Liver (tissue), 9 donors: ENCODE measurements around the gene F13B. TPM values are rescaled to one million over a fixed set of nuclear protein-coding genes. Genes with fewer than 3 reads are reported as not detected.

Source experiments
- DNase-seq: peaks from one replicate; pipeline ENCODE4 v3.0.0-alpha.2; 2017; ENCODE audit warnings: low spot score
- H3K27ac ChIP-seq, 2 donors: one replicate each; pipeline ENCODE4 v1.7.0; 2013; ENCODE audit warnings: inconsistent platforms in 2 of 2, low read length in 2 of 2, control low read depth in 1 of 2, low read depth in 1 of 2, mild to moderate bottlenecking in 1 of 2
- H3K27me3 ChIP-seq, 4 donors: one replicate each; pipeline versions ENCODE4 v1.6.1 to v1.7.0; 2013; ENCODE audit warnings: low read length in 3 of 4, inconsistent platforms in 1 of 4, mild to moderate bottlenecking in 1 of 4, moderate library complexity in 1 of 4; ENCODE audit not compliant: control insufficient read depth in 4 of 4, insufficient read depth in 4 of 4
- H3K36me3 ChIP-seq, 4 donors: one replicate each; pipeline versions ENCODE4 v1.6.1 to v1.7.0; 2013; ENCODE audit warnings: low read length in 3 of 4, mild to moderate bottlenecking in 3 of 4, low read depth in 1 of 4, moderate library complexity in 1 of 4; ENCODE audit not compliant: control insufficient read depth in 4 of 4, insufficient read depth in 3 of 4
- H3K4me1 ChIP-seq, 4 donors: one replicate each; pipeline versions ENCODE4 v1.6.1 to v1.7.0; 2013; ENCODE audit warnings: low read length in 3 of 4, mild to moderate bottlenecking in 3 of 4, moderate library complexity in 1 of 4; ENCODE audit not compliant: control insufficient read depth in 4 of 4, insufficient read depth in 4 of 4
- H3K4me3 ChIP-seq, 3 donors: one replicate each; pipeline versions ENCODE4 v1.6.1 to v1.7.0; 2013; ENCODE audit warnings: low read length in 3 of 3, control low read depth in 1 of 3, low read depth in 1 of 3, mild to moderate bottlenecking in 1 of 3
- H3K9ac ChIP-seq, 2 donors: one replicate each; pipeline ENCODE4 v1.7.0; 2013; ENCODE audit warnings: low read length in 2 of 2, mild to moderate bottlenecking in 2 of 2, moderate library complexity in 2 of 2, control low read depth in 1 of 2, low read depth in 1 of 2
- H3K9me3 ChIP-seq, 4 donors: one replicate each; pipeline versions ENCODE4 v1.6.1 to v1.7.0; 2013; ENCODE audit warnings: low read length in 3 of 4; ENCODE audit not compliant: control insufficient read depth in 4 of 4
- ATF3 ChIP-seq: IDR thresholded peaks from 2 replicates; pipeline ENCODE4 v1.6.1; 2016; ENCODE audit warnings: antibody characterized with exemption
- EGR1 ChIP-seq, 2 donors: IDR thresholded peaks; 2 replicates each; pipeline ENCODE4 v1.6.1; 2016 to 2018; ENCODE audit warnings: antibody characterized with exemption in 2 of 2, low read depth in 2 of 2
- FOXA1 ChIP-seq: IDR thresholded peaks from 2 replicates; pipeline ENCODE4 v1.6.1; 2016; ENCODE audit warnings: antibody characterized with exemption
- FOXA2 ChIP-seq: IDR thresholded peaks from 2 replicates; pipeline ENCODE4 v1.6.1; 2016; ENCODE audit warnings: antibody characterized with exemption
- GABPA ChIP-seq, 2 donors: IDR thresholded peaks in 1 of 2; conservative IDR thresholded peaks in 1 of 2; 2 replicates each; pipeline ENCODE4 v1.6.1; 2016; ENCODE audit warnings: antibody characterized with exemption in 2 of 2, mild to moderate bottlenecking in 1 of 2, moderate library complexity in 1 of 2
- HNF4A ChIP-seq, 2 donors: conservative IDR thresholded peaks; 2 replicates each; pipeline ENCODE4 v1.6.1; 2016; ENCODE audit warnings: antibody characterized with exemption in 2 of 2, mild to moderate bottlenecking in 2 of 2
- HNF4G ChIP-seq: IDR thresholded peaks from 2 replicates; pipeline ENCODE4 v1.6.1; 2016; ENCODE audit warnings: antibody characterized with exemption
- JUND ChIP-seq, 2 donors: IDR thresholded peaks; 2 replicates each; pipeline ENCODE4 v1.6.1; 2016; ENCODE audit warnings: antibody characterized with exemption in 2 of 2
- NR2F2 ChIP-seq: IDR thresholded peaks from 2 replicates; pipeline ENCODE4 v1.6.1; 2016; ENCODE audit warnings: antibody characterized with exemption
- RAD21 ChIP-seq, 2 donors: IDR thresholded peaks; 2 replicates each; pipeline ENCODE4 v1.6.1; 2016; ENCODE audit warnings: antibody characterized with exemption in 2 of 2, mild to moderate bottlenecking in 2 of 2
- RXRA ChIP-seq, 2 donors: IDR thresholded peaks; 2 replicates each; pipeline ENCODE4 v1.6.1; 2017 to 2018; ENCODE audit warnings: antibody characterized with exemption in 2 of 2, mild to moderate bottlenecking in 1 of 2
- SP1 ChIP-seq: IDR thresholded peaks from 2 replicates; pipeline ENCODE4 v1.6.1; 2018; ENCODE audit warnings: antibody characterized with exemption, mild to moderate bottlenecking
- TAF1 ChIP-seq: conservative IDR thresholded peaks from 2 replicates; pipeline ENCODE4 v1.6.1; 2016; ENCODE audit warnings: antibody characterized with exemption, mild to moderate bottlenecking
- YY1 ChIP-seq: IDR thresholded peaks from 2 replicates; pipeline ENCODE4 v1.6.1; 2016; ENCODE audit warnings: antibody characterized with exemption, mild to moderate bottlenecking
- whole genome bisulfite sequencing: extraction: QIAGEN DNeasy Blood & Tissue Kit; methylation state at CpG from one replicate; pipeline ENCODE4 v1.1.7; 2013; 5-methylcytosine and 5-hydroxymethylcytosine counted together
- polyA plus RNA-seq, 2 donors: library from polyadenylated mRNA; stranded (reverse) in 1 of 2; unstranded in 1 of 2; fragments of 200-250 nt in 1 of 2; fragments of >200 nt in 1 of 2; fragmentation: Nextera tagmentation in 1 of 2; extraction: Ambion mirVana in 1 of 2; gene quantifications; one replicate each; pipeline versions ENCODE4 v1.2.1 to v1.2.3, GENCODE V29; 2013 to 2015
- total RNA-seq, 2 donors: library from RNA; depleted of rRNA; stranded (reverse); fragments of >200 nt; gene quantifications; one replicate each; pipeline ENCODE4 v1.2.3, GENCODE V29; 2014
- TF ChIP-seq, protein P1 (sequence below): IDR thresholded peaks from 2 replicates; pipeline ENCODE4 v1.6.1; 2016; ENCODE audit warnings: antibody characterized with exemption
- TF ChIP-seq, protein P2 (sequence below): IDR thresholded peaks from 2 replicates; pipeline ENCODE4 v1.6.1; 2016; ENCODE audit warnings: antibody characterized with exemption
- TF ChIP-seq, protein P3 (sequence below): IDR thresholded peaks from 2 replicates; pipeline ENCODE4 v1.6.1; 2016; ENCODE audit warnings: antibody characterized with exemption, mild to moderate bottlenecking
- TF ChIP-seq, protein P4 (sequence below): fragments of 150-350 bp; IDR thresholded peaks from 2 replicates; pipeline ENCODE4 v1.5.1; 2017; ENCODE audit warnings: improper control_type of control experiment, low read depth, low read length; ENCODE audit not compliant: missing input control
- donor health status: healthy.
- donor health status: healthy.
- donor health status: healthy.
- donor health status: healthy.
- donor health status: healthy.

F13B gene
- total and polyA plus RNA-seq, 4 donors = 42.3 to 194 (median 80.2) TPM

DNA sequence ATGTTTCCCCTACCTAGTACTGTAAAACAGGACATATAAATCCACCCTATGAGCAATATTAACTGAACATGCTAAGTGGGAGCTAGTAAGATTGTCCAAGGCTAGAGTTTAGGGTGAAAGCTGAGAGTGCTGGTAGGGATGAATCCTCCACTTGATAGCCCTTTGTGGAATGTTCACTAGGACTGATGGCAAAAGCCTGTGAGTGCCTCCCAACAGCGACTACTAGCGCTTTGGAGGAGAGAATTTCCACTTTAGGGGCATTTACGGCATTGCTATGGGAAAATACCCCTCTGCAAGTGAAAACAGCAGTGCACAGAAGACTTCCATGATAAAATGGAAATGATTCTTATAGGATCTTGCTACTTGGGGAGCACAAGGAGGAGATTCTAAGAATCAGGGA, 53.8 kb downstream of the F13B start:
- Histone ChIP-seq H3K36me3 (peaks cover 1 to 8% (median 5%) of the 10 kb centered on the region in 4 donors), H3K27ac (no peak overlapping the region), H3K4me1 (no peaks in the 10 kb centered on the region), H3K27me3 (no peaks in the 10 kb centered on the region), H3K9ac (no peak overlapping the region), H3K9me3 (no peaks in the 10 kb centered on the region), H3K4me3 (no peak overlapping the region)
- TF ChIP-seq JUND (IDR thresholded peaks at IDR 0.05) (no peak), ATF3 (no peak), NR2F2 (no peak)
- TF ChIP-seq, protein P1, sequence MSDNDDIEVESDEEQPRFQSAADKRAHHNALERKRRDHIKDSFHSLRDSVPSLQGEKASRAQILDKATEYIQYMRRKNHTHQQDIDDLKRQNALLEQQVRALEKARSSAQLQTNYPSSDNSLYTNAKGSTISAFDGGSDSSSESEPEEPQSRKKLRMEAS = no peak
- TF ChIP-seq, protein P2, sequence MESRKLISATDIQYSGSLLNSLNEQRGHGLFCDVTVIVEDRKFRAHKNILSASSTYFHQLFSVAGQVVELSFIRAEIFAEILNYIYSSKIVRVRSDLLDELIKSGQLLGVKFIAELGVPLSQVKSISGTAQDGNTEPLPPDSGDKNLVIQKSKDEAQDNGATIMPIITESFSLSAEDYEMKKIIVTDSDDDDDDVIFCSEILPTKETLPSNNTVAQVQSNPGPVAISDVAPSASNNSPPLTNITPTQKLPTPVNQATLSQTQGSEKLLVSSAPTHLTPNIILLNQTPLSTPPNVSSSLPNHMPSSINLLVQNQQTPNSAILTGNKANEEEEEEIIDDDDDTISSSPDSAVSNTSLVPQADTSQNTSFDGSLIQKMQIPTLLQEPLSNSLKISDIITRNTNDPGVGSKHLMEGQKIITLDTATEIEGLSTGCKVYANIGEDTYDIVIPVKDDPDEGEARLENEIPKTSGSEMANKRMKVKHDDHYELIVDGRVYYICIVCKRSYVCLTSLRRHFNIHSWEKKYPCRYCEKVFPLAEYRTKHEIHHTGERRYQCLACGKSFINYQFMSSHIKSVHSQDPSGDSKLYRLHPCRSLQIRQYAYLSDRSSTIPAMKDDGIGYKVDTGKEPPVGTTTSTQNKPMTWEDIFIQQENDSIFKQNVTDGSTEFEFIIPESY = no peak
- TF ChIP-seq, protein P3, sequence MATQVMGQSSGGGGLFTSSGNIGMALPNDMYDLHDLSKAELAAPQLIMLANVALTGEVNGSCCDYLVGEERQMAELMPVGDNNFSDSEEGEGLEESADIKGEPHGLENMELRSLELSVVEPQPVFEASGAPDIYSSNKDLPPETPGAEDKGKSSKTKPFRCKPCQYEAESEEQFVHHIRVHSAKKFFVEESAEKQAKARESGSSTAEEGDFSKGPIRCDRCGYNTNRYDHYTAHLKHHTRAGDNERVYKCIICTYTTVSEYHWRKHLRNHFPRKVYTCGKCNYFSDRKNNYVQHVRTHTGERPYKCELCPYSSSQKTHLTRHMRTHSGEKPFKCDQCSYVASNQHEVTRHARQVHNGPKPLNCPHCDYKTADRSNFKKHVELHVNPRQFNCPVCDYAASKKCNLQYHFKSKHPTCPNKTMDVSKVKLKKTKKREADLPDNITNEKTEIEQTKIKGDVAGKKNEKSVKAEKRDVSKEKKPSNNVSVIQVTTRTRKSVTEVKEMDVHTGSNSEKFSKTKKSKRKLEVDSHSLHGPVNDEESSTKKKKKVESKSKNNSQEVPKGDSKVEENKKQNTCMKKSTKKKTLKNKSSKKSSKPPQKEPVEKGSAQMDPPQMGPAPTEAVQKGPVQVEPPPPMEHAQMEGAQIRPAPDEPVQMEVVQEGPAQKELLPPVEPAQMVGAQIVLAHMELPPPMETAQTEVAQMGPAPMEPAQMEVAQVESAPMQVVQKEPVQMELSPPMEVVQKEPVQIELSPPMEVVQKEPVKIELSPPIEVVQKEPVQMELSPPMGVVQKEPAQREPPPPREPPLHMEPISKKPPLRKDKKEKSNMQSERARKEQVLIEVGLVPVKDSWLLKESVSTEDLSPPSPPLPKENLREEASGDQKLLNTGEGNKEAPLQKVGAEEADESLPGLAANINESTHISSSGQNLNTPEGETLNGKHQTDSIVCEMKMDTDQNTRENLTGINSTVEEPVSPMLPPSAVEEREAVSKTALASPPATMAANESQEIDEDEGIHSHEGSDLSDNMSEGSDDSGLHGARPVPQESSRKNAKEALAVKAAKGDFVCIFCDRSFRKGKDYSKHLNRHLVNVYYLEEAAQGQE = no peak
- no peak for DNase-seq
- 92% methylated on average over 3 of the region's 3 CpGs for WGBS

DNA sequence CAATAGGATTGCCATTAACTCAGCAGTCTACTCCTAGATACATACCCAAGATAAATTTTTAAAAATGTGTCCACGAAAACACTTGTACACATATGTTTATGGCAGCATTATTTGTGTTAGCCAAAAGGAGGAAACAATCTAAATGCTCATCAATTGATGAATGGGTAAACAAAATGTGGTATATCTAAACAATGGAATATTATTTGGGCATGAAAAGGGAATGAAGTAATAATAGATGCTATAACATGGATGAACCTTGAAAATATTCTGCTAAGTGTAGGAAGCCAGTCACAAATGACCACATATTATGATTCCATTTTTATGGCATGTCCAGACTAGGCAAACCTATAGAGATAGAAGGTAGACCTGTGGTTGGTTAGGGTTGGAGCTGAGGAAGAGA, 55.4 kb downstream of the F13B start:
- TF ChIP-seq HNF4A (conservative IDR thresholded peaks at IDR 0.05) (no peak), RAD21 (IDR thresholded peaks at IDR 0.05) (no peak), NR2F2 (no peak), RXRA (IDR thresholded peaks at IDR 0.05) (no peak), TAF1 (no peak), EGR1 (IDR thresholded peaks at IDR 0.05; ENCODE audit: low read depth in 2 of 2) (no peak), GABPA (IDR thresholded peaks at IDR 0.05 in 1 of 2, conservative IDR thresholded peaks at IDR 0.05 in 1 of 2) (no peak), FOXA1 (no peak), SP1 (no peak), HNF4G (no peak), YY1 (no peak), FOXA2 (no peak)
- TF ChIP-seq, protein P1 = no peak
- TF ChIP-seq, protein P3 = no peak
- TF ChIP-seq, protein P4, sequence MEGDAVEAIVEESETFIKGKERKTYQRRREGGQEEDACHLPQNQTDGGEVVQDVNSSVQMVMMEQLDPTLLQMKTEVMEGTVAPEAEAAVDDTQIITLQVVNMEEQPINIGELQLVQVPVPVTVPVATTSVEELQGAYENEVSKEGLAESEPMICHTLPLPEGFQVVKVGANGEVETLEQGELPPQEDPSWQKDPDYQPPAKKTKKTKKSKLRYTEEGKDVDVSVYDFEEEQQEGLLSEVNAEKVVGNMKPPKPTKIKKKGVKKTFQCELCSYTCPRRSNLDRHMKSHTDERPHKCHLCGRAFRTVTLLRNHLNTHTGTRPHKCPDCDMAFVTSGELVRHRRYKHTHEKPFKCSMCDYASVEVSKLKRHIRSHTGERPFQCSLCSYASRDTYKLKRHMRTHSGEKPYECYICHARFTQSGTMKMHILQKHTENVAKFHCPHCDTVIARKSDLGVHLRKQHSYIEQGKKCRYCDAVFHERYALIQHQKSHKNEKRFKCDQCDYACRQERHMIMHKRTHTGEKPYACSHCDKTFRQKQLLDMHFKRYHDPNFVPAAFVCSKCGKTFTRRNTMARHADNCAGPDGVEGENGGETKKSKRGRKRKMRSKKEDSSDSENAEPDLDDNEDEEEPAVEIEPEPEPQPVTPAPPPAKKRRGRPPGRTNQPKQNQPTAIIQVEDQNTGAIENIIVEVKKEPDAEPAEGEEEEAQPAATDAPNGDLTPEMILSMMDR = no peak
- TF ChIP-seq, protein P2 = no peak
- Histone ChIP-seq H3K9ac (no peak overlapping the region), H3K36me3 (peaks cover 1 to 8% (median 5%) of the 10 kb centered on the region in 4 donors), H3K9me3 (no peaks in the 10 kb centered on the region), H3K4me1 (no peaks in the 10 kb centered on the region), H3K27me3 (no peaks in the 10 kb centered on the region), H3K27ac (no peak overlapping the region), H3K4me3 (no peak overlapping the region)
- no peak for DNase-seq
- WGBS = 94% methylated on average over 1 of the region's 1 CpG
